PC-3 (cell line): ENCODE results near the gene CASKIN2. TPM values are rescaled to one million over a fixed set of nuclear protein-coding genes. Genes with fewer than 3 reads are reported as not detected.

Experiments
- ATAC-seq: fragments of 200-7000 bp; cut with Tn5 transposase; 2 replicates; pipeline ENCODE4 v1.9.1; 2020; ENCODE audit warnings: mild to moderate bottlenecking, moderate library complexity
- BruUV-seq: library from RNA; stranded (reverse); fragments of 400-500 nt; replicated peaks from 2 replicates; lab custom pipeline; 2021; lab: Mats Ljungman, UMichigan
- CTCF ChIA-PET: fragments of 300-600 bp; sonication (Branson Sonifier 250); formaldehyde crosslinking; loops from one replicate; lab custom pipeline; 2022; ENCODE audit warnings: antibody characterized with exemption; lab: Charles Lee
- POLR2A ChIA-PET: fragments of 300-600 bp; sonication (Branson Sonifier 250); formaldehyde crosslinking; loops from one replicate; lab custom pipeline; 2022; ENCODE audit warnings: antibody characterized with exemption; ENCODE audit not compliant: unreplicated experiment; lab: Charles Lee
- DNase-seq: peaks from one replicate; pipeline ENCODE4 v3.0.0-alpha.2; 2015
- H2AFZ ChIP-seq: fragments of 300-600 bp; sonication (generic); 2 replicates; pipeline ENCODE4 v1.6.0; 2016; ENCODE audit warnings: antibody characterized with exemption, low read length
- H3F3A ChIP-seq: fragments of 300-600 bp; sonication (generic); one replicate; pipeline ENCODE4 v1.6.0; 2017; ENCODE audit warnings: antibody characterized with exemption, low read length, control low read depth, mild to moderate bottlenecking; ENCODE audit not compliant: unreplicated experiment
- H3K27ac ChIP-seq: fragments of 300-600 bp; sonication (generic); 2 replicates; pipeline ENCODE4 v1.5.1; 2016; ENCODE audit warnings: mild to moderate bottlenecking, low read length
- H3K27me3 ChIP-seq: fragments of 300-600 bp; sonication (generic); 2 replicates; pipeline ENCODE4 v1.6.1; 2016; ENCODE audit warnings: low read length, mixed read lengths
- H3K36me3 ChIP-seq: fragments of 300-600 bp; sonication (generic); 2 replicates; pipeline ENCODE4 v1.6.1; 2016; ENCODE audit warnings: low read depth, mixed run types, low read length, mixed read lengths
- H3K4me1 ChIP-seq: fragments of 300-600 bp; sonication (generic); 2 replicates; pipeline ENCODE4 v1.5.1; 2016; ENCODE audit warnings: low read length; ENCODE audit not compliant: insufficient read depth
- H3K4me2 ChIP-seq: fragments of 300-600 bp; sonication (generic); 2 replicates; pipeline ENCODE4 v1.6.0; 2016; ENCODE audit warnings: low read length
- H3K4me3 ChIP-seq: fragments of 300-600 bp; sonication (generic); 2 replicates; pipeline ENCODE4 v1.5.1; 2016; ENCODE audit warnings: mild to moderate bottlenecking, low read length, mixed read lengths
- H3K79me2 ChIP-seq: fragments of 300-600 bp; sonication (generic); 2 replicates; pipeline ENCODE4 v1.6.1; 2017; ENCODE audit warnings: low read length, mixed read lengths
- H3K9ac ChIP-seq: fragments of 300-600 bp; sonication (generic); 2 replicates; pipeline ENCODE4 v1.6.0; 2016; ENCODE audit warnings: mild to moderate bottlenecking, low read length
- H3K9me2 ChIP-seq: fragments of 300-600 bp; sonication (generic); replicated peaks from 2 replicates; pipeline ENCODE4 v1.6.1; 2016; ENCODE audit warnings: mixed run types, low read length, mixed read lengths
- H3K9me3 ChIP-seq: fragments of 300-600 bp; sonication (generic); 2 replicates; pipeline ENCODE4 v1.6.1; 2016; ENCODE audit warnings: low read length, mixed read lengths
- H4K20me1 ChIP-seq: fragments of 300-600 bp; sonication (generic); 2 replicates; pipeline ENCODE4 v1.6.1; 2016; ENCODE audit warnings: low read length, mixed read lengths
- EZH2 ChIP-seq: fragments of 300-600 bp; sonication (generic); IDR thresholded peaks from one replicate; pipeline ENCODE4 v1.6.1; 2017; ENCODE audit warnings: antibody characterized with exemption, mild to moderate bottlenecking, low read length; ENCODE audit not compliant: unreplicated experiment
- EZH2phosphoT487 ChIP-seq: fragments of 300-600 bp; sonication (generic); IDR thresholded peaks from 2 replicates; pipeline ENCODE4 v1.6.1; 2018; ENCODE audit warnings: mild to moderate bottlenecking, antibody characterized with exemption, low read length, borderline replicate concordance
- intact Hi-C: fragments of 100-400 bp; cut with micrococcal nuclease; formaldehyde crosslinking; loops from 2 replicates; pipeline ENCODE4 v1.9.0; 2023
- total RNA-seq: library from RNA; depleted of rRNA; stranded (reverse); fragments of >200 nt; gene quantifications from 2 replicates; pipeline ENCODE4 v1.2.3, GENCODE V29; 2014
- TF ChIP-seq, protein P1 (sequence below): fragments of 300-600 bp; sonication (generic); conservative IDR thresholded peaks from 2 replicates; pipeline ENCODE4 v1.5.1; 2017; ENCODE audit warnings: antibody characterized with exemption, low read depth, mild to moderate bottlenecking, low read length

CASKIN2 gene
- total RNA-seq, 1 experiment from 2014 or later: 22.0 TPM

DNA sequence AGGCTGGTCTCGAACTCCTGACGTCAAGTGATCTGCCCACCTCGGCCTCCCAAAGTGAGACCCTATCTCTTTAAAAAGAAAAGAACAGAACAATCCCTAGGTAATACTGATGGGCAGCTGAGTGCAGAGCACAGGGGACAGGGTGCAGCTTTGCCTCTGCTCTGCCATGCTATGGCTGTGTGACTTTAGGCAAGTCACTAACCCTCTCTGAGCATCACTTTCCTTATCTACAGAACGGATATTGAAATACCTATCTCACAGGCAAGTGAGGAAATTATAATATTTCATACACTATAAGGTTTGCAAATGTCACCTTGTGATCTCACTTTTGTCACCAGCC, 4.1 kb downstream of the CASKIN2 start:
- H3K4me1 ChIP-seq: peaks cover 35% of the 10 kb centered on the region
- H3K79me2 ChIP-seq: peaks cover 49% of the 10 kb centered on the region
- H3K27ac ChIP-seq: no peak overlapping the region
- CTCF ChIA-PET: no interaction called here
- H3K36me3 ChIP-seq: peaks cover 9% of the 10 kb centered on the region
- no peaks in the 10 kb centered on the region for H3K9me2 ChIP-seq
- ATAC-seq: no peak
- POLR2A ChIA-PET: no interaction called here
- no TSS peak for BruUV-seq
- no peak for TF ChIP-seq EZH2
- H3K9ac ChIP-seq: no peak overlapping the region
- no peak overlapping the region for H3K4me2 ChIP-seq
- H3F3A ChIP-seq: no peaks in the 10 kb centered on the region
- peaks cover 31% of the 10 kb centered on the region for H4K20me1 ChIP-seq
- H2AFZ ChIP-seq: no peak overlapping the region
- no peaks in the 10 kb centered on the region for H3K27me3 ChIP-seq
- H3K9me3 ChIP-seq: no peaks in the 10 kb centered on the region
- intact Hi-C loops: no loop called here
- DNase-seq: no peak
- no peak overlapping the region for H3K4me3 ChIP-seq

DNA sequence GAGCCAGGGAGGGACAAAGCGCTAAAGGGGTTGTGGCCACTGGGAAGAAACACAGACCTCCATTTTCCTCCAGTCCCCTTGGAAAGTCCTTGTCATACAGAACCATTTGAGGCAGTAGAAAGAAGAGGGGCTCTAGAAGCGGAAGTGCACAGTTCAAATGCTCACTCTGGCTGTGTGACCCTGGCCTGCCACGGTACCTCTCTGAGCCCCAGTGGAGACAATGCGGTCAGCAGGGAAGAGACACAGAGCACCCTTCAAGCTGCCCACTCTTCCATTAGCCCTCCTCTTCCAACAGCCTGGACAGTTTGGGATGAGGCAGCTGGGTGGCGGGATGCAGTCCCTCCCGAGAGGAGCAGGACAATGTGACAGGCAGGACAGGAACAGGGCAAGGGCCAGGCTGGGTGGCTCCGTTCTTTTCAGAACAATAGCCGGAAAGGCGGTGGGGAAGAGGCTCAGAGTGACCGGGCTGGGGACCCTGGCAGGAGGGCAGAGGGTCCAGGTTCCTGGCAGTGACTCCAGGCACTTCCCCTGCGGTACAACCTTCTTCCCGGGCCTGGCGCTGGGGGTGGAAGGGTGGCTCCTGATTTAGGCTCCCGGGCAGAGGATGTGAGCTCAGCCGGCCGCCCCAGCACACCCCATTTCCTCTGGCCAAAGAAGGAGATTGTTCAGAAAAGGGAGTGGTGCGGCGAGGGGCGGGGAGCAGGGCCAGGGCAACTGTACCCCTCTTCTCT, 5.6 kb downstream of the CASKIN2 start:
- POLR2A ChIA-PET: interaction anchor here (0.6 kb wide), 1 partner anchor 81 kb away, joined by 4 read pairs; no protein-coding TSS in a partner anchor

DNA sequence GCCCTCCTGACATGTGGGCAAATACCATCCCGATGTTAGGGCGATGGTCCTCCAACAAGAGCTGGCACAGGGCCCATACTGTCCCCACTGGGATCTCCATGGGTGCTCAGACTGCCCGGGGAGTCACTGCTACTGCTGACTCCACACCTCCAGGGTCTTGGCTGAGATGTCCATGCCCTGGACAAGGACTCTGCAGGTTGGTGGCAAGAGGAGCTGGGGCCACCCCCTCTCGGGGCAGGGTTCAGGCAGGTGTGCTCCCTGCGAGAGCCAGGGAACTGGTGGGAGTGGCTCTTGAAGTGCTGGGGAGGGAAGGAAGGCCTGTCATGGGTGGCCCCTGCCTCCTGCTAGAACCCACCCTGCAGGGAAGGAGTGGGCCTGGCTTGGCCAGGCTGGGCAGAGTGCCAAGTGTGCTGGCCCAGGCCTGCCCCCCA, 6.4 kb downstream of the CASKIN2 start:
- ATAC-seq (no peak), DNase-seq (no peak)
- Histone ChIP-seq H3K4me3 (no peak overlapping the region), H3K9me3 (no peaks in the 10 kb centered on the region), H3K79me2 (peaks cover 36% of the 10 kb centered on the region), H3K9me2 (no peaks in the 10 kb centered on the region), H4K20me1 (peaks cover 29% of the 10 kb centered on the region), H3K4me2 (no peak overlapping the region), H3K36me3 (peaks cover 10% of the 10 kb centered on the region; the same call in 1 of the 2 replicates), H3K27me3 (no peaks in the 10 kb centered on the region), H3F3A (no peaks in the 10 kb centered on the region), H3K9ac (no peak overlapping the region), H3K27ac (no peak overlapping the region), H3K4me1 (peaks cover 27% of the 10 kb centered on the region), H2AFZ (no peak overlapping the region)
- ChIA-PET POLR2A (interaction anchor here (0.6 kb wide), 1 partner anchor 81 kb away, joined by 4 read pairs; no protein-coding TSS in a partner anchor), CTCF (no interaction called here)
- intact Hi-C loops: no loop called here
- TF ChIP-seq EZH2 (no peak), EZH2phosphoT487 (no peak)
- TF ChIP-seq, protein P1, sequence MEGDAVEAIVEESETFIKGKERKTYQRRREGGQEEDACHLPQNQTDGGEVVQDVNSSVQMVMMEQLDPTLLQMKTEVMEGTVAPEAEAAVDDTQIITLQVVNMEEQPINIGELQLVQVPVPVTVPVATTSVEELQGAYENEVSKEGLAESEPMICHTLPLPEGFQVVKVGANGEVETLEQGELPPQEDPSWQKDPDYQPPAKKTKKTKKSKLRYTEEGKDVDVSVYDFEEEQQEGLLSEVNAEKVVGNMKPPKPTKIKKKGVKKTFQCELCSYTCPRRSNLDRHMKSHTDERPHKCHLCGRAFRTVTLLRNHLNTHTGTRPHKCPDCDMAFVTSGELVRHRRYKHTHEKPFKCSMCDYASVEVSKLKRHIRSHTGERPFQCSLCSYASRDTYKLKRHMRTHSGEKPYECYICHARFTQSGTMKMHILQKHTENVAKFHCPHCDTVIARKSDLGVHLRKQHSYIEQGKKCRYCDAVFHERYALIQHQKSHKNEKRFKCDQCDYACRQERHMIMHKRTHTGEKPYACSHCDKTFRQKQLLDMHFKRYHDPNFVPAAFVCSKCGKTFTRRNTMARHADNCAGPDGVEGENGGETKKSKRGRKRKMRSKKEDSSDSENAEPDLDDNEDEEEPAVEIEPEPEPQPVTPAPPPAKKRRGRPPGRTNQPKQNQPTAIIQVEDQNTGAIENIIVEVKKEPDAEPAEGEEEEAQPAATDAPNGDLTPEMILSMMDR: no peak
- BruUV-seq: no TSS peak

More for the DNA sequence above, 5.6 kb downstream of the CASKIN2 start:
- DNase-seq (no peak), ATAC-seq (no peak)
- Histone ChIP-seq H3K27ac (no peak overlapping the region), H4K20me1 (peaks cover 31% of the 10 kb centered on the region), H3K4me3 (no peak overlapping the region), H3K4me2 (no peak overlapping the region), H3K9me2 (no peaks in the 10 kb centered on the region), H3K79me2 (peaks cover 43% of the 10 kb centered on the region), H3K27me3 (no peaks in the 10 kb centered on the region), H3K4me1 (peaks cover 34% of the 10 kb centered on the region), H3K9ac (no peak overlapping the region), H2AFZ (no peak overlapping the region), H3K9me3 (no peaks in the 10 kb centered on the region), H3F3A (no peaks in the 10 kb centered on the region), H3K36me3 (peaks cover 10% of the 10 kb centered on the region; the same call in 1 of the 2 replicates)
- intact Hi-C loops: no loop called here
- CTCF ChIA-PET: no interaction called here
- no TSS peak for BruUV-seq
- TF ChIP-seq EZH2phosphoT487: no peak
- TF ChIP-seq, protein P1: no peak
- no peak for TF ChIP-seq EZH2
